Retinal pigment epithelial cell (primary cell): ENCODE results near the gene CPAMD8.

Experiments
- DNase-seq: peaks from one replicate; pipeline ENCODE4 v3.0.0-alpha.2; 2010; ENCODE audit warnings: low read depth
- H3K4me3 ChIP-seq: 2 replicates; pipeline ENCODE4 v1.5.1; 2011; ENCODE audit warnings: mild to moderate bottlenecking, low read length, control low read depth, moderate library complexity
- TF ChIP-seq, protein P1 (sequence below): conservative IDR thresholded peaks from 2 replicates; pipeline ENCODE4 v1.5.1; 2011; ENCODE audit warnings: low read depth, low read length, control low read depth, inconsistent platforms

The CPAMD8 gene

DNA sequence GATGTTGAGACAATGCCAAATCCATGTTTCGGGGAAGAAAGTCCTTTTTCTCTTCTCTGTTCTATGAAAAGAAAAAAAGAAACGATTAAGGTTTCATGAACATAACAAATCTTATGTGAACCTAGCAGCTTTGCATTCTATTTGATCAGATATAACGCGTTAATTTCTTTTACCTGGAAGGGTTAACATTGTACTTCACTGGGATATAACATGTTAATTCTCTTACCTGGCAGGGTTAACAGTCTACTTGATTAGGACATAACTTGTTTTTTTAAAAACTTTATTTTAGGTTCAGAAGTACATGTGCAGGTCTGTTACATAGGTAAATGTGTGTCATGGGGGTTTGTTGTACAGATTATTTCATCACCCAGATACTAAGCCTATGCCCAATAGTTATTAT lies 68.8 kb downstream of the CPAMD8 start:
- DNase-seq = no peak
- TF ChIP-seq, protein P1, sequence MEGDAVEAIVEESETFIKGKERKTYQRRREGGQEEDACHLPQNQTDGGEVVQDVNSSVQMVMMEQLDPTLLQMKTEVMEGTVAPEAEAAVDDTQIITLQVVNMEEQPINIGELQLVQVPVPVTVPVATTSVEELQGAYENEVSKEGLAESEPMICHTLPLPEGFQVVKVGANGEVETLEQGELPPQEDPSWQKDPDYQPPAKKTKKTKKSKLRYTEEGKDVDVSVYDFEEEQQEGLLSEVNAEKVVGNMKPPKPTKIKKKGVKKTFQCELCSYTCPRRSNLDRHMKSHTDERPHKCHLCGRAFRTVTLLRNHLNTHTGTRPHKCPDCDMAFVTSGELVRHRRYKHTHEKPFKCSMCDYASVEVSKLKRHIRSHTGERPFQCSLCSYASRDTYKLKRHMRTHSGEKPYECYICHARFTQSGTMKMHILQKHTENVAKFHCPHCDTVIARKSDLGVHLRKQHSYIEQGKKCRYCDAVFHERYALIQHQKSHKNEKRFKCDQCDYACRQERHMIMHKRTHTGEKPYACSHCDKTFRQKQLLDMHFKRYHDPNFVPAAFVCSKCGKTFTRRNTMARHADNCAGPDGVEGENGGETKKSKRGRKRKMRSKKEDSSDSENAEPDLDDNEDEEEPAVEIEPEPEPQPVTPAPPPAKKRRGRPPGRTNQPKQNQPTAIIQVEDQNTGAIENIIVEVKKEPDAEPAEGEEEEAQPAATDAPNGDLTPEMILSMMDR = no peak
- H3K4me3 ChIP-seq = no peak overlapping the region

DNA sequence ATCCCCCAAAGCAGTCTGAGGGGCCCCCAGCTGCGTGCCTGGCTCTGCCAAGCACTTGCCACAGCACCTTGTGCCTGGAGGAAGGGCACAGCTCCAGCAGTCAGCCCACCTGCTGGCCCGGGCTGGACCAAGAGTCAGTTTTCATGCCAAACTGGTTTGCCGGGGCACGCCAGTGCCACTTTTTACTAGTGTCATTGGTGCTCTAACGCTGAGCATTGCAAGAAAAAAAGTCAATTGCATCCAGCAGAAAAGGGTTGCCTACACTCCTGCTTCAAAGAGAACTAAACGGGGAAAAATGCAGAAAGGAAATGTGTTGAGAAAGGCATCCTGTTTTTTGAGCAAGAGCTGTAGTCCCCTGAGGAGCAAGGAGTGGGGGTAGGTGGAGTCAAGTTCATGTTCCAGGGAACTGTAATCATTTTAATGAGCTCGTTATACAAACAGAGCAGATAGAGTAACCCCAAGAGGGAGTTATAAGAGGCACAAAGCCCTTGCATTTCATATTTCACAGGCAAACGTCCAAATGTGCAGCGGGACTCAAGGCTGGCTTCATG lies 69.4 kb downstream of the CPAMD8 start:
- TF ChIP-seq, protein P1 = no peak
- H3K4me3 ChIP-seq = no peak overlapping the region
- no peak for DNase-seq

DNA sequence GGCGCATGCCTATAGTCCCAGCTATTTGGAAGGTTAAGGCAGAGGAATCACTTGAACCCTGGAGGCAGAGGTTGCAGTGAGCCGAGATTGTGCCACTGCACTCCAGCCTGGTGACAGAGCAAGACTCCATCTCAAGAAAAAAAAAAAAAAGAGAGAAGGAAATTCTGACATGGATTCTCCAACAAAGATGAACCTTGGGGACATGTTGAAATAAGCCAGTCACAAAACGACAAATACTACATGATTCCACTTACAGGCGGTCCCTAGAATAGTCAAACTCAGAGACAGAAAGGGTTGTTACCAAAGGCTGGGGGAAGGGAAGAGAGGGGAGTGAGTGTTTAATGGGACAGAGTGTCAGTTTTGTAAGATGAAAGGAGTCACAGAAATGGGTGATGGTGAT lies 71.4 kb downstream of the CPAMD8 start:
- TF ChIP-seq, protein P1 = no peak
- H3K4me3 ChIP-seq = no peak overlapping the region
- no peak for DNase-seq

DNA sequence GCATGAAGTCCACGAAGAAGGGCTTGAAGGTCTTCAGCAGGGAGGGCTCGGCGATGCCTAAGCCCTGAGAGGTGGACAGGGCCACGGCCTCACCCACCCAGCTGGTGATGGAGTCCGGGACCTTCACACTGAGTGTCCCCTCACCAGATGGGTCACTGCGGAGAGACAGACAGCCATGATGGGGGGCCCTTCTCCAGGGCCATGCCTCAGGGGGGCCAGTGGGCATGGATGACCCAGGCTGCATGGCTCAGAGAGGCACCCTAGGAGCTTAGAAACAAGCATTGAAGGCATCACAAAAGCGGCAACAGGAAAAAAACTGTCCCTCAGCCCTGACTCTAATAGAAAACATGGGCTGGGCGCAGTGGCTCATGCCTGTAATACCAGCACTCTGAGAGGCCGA lies 74.6 kb downstream of the CPAMD8 start:
- H3K4me3 ChIP-seq = no peak overlapping the region
- TF ChIP-seq, protein P1 = no peak

DNA sequence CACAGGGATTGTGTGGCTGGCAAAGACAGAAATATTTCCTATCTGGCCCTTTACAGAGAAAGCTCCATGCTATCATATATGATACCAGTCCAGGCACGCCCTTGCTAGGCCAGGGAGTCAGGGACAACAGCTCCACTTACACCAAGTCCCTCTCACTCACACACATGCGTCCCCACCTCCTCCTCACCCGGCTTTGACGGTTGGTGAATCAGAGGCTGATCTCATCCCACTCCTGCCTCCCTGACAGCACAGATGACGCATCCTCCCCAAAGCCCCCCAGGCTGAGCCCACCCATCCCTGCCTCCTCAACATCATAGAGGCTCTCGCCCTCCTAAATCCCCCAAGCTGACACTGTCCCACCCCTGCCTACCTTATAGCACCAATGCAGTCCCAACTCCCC lies 75.1 kb downstream of the CPAMD8 start:
- TF ChIP-seq, protein P1 = no peak
- H3K4me3 ChIP-seq = no peak overlapping the region
- no peak for DNase-seq

More for the DNA sequence above, 74.6 kb downstream of the CPAMD8 start:
- no peak for DNase-seq

DNA sequence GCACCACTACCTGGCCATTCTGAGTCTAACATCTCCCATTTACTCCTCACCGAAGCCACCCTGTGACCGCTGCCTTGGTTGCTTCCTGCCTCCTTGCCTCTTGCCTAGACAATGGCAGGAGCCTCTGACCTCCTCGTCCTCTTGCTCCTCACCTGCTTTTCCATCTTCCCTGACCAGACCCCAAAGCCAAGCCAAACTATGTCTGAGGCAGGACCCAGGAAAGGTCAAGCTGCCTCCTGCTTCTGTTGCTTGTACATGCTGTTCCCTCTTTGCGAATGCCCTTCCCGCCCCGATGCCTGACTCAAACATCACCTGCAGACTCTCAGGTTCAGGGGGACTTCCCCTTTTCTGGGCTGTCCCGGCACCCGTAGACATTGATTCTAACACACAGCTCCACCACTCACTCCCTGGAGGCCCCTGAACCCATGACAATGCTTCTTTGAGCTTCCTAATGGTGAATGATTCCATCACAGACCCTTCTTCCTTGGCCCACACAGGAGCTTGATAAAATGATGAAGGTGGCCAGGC lies 77.0 kb downstream of the CPAMD8 start:
- DNase-seq = no peak
- TF ChIP-seq, protein P1 = no peak
- H3K4me3 ChIP-seq = no peak overlapping the region
